ENCODE results near the gene SIAH3. TPM values are rescaled to one million over a fixed set of nuclear protein-coding genes. Genes with fewer than 3 reads are reported as not detected.

Gene SIAH3
- total and polyA plus RNA-seq, 8 donors, result 0.55 TPM; not detected in 7

DNA sequence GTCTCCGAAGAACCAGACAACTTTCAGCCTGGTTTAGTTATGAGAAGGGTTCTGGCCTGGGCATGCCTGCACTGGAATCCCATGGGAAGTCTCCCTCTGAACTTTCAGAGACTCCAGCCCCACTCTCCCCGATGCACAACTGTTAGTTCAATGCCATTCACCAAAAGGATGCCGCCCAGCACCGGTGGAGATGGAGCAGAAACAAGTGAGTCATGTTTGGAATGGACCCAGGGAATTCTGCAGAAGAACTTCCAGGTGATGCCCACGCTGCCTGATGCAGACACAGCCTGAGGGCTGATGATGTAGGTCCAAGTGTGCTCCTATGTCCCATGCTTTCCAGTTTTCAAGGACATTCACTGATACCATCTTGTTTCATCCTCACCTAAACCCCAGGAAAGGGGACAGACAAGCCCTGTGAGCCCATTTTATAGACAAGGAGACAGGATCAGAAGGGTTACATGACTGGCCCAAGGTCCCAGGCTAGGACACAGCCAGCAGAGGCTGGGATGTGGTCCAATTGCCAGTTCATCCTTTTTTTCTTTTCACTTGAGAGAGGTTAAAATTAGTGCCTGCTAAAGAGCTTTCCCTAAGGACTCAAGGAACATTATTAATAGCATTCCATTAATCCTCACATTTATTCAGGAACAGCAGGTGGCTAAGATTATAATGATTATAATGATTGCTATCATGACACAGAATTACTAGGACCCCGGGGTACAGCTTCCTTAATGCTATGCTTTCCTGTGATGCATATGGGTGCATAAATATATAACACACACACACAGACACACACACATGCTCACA, 39.5 kb downstream of the SIAH3 start:
- Histone ChIP-seq H3K9me3 (no peaks in the 10 kb centered on the region), H3K27ac (no peak overlapping the region), H3K4me1 (no peaks in the 10 kb centered on the region), H3K27me3 (no peaks in the 10 kb centered on the region), H3K36me3 (no peaks in the 10 kb centered on the region), H3K4me3 (no peak overlapping the region)
- intact Hi-C loops (cut with DNase I; ENCODE audit: low total_unique reads), result no loop called here
- no peak for DNase-seq
- WGBS, 5 donors, result 77 to 86% (median 81%) methylated on average over 6 of the region's 6 CpGs
- TF ChIP-seq POLR2AphosphoS5 (IDR thresholded peaks at IDR 0.05) (no peak), POLR2A (IDR thresholded peaks at IDR 0.05) (no peak), EP300 (IDR thresholded peaks at IDR 0.05) (no peak)
- TF ChIP-seq, protein P1, sequence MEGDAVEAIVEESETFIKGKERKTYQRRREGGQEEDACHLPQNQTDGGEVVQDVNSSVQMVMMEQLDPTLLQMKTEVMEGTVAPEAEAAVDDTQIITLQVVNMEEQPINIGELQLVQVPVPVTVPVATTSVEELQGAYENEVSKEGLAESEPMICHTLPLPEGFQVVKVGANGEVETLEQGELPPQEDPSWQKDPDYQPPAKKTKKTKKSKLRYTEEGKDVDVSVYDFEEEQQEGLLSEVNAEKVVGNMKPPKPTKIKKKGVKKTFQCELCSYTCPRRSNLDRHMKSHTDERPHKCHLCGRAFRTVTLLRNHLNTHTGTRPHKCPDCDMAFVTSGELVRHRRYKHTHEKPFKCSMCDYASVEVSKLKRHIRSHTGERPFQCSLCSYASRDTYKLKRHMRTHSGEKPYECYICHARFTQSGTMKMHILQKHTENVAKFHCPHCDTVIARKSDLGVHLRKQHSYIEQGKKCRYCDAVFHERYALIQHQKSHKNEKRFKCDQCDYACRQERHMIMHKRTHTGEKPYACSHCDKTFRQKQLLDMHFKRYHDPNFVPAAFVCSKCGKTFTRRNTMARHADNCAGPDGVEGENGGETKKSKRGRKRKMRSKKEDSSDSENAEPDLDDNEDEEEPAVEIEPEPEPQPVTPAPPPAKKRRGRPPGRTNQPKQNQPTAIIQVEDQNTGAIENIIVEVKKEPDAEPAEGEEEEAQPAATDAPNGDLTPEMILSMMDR (IDR thresholded peaks at IDR 0.05), result no peak

DNA sequence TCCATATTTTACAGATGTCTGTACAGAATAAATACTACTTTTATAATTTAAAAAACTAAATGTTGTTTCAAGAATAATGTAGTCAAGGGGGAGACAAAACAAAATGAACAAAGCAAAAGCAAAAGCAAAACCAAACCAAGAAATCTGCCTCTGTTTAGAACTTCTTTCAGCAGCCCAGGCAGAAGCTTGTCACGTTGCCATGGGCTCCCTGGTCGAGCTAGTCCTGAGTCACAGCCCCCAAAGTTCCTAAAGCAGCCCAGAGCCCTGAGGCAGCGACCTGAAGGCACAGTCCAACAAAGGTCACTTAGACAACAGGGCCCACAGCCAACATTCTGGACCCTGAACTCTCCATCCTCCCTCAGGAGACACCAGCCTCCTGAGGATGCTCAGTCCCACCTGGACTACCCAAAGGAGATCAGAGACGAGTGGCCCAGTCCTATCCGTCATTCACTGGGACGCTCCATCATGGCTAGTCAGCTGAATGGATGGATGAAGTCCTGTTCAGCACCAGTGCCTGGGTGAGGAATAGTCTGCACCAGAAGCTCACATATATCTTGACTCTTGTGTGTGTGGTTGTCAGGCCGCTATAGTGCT, 41.7 kb downstream of the SIAH3 start:
- Histone ChIP-seq H3K4me3 (no peak overlapping the region), H3K27me3 (no peaks in the 10 kb centered on the region), H3K27ac (no peak overlapping the region), H3K9me3 (peaks cover 0 to 3% (median 0%) of the 10 kb centered on the region in 4 donors), H3K4me1 (no peaks in the 10 kb centered on the region), H3K36me3 (no peaks in the 10 kb centered on the region)
- WGBS, 5 donors, result 53 to 73% (median 68%) methylated on average over 7 of the region's 7 CpGs
- intact Hi-C loops (cut with DNase I; ENCODE audit: low total_unique reads), result no loop called here
- DNase-seq, result no peak
- TF ChIP-seq POLR2AphosphoS5 (IDR thresholded peaks at IDR 0.05), result no peak
- TF ChIP-seq EP300 (IDR thresholded peaks at IDR 0.05), result no peak
- no peak for TF ChIP-seq POLR2A (IDR thresholded peaks at IDR 0.05)
- TF ChIP-seq, protein P1 (IDR thresholded peaks at IDR 0.05), result no peak

DNA sequence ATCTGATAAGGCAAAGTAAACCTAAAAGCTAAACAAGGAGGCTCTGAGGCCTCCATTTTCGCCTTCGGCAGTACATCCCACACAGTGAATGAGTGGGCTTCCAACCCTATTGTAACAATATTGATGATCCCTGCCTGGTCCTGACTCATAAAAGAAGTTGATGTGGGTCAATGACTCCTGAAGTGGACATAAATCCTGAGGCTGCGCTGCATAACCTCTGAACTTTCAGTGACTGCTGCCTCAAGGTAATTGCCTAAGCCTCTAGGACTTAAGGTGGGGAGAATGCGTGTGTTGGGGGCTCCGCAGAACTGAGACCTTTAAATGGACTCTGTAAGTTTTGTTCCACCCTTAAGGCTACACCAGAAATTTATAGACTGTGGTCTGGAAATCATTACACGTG, 42.6 kb downstream of the SIAH3 start:
- Histone ChIP-seq H3K9me3 (peaks cover 0 to 3% (median 0%) of the 10 kb centered on the region in 4 donors), H3K36me3 (no peaks in the 10 kb centered on the region), H3K27me3 (no peaks in the 10 kb centered on the region), H3K27ac (no peak overlapping the region), H3K4me1 (no peaks in the 10 kb centered on the region), H3K4me3 (no peak overlapping the region)
- TF ChIP-seq EP300 (IDR thresholded peaks at IDR 0.05) (no peak), POLR2AphosphoS5 (IDR thresholded peaks at IDR 0.05) (no peak), POLR2A (IDR thresholded peaks at IDR 0.05) (no peak)
- TF ChIP-seq, protein P1 (IDR thresholded peaks at IDR 0.05), result no peak
- 85 to 93% (median 90%) methylated on average over 6 of the region's 6 CpGs for WGBS, 5 donors
- intact Hi-C loops (cut with DNase I; ENCODE audit: low total_unique reads), result no loop called here
- no peak for DNase-seq

DNA sequence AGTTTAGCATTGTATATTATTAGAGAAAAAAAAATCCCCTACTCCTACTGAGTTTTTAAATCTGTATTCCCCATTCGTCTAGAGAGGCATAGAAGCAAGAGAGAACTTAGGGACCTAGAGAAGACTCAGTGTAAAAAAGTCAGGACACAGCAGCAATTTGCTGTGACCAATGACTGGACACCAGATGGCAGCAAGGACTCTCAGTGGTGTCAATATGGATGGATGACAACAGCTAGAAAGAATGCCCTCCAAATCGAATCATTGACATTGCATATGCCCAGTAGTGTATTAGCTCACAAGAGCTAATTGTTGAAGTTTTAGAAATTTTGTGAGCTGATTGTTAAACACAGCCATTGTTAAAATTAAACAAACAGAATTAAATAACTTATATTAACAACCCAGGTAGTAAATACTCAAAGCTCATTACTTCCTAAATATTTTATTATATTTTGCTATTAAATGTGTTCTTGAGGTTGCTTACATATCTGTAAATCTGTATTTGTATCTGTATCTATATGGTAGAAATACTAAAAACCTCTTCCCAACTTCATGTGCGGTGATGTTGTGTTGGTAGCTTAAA, 43.9 kb downstream of the SIAH3 start:
- no peaks in the 10 kb centered on the region for H3K36me3 ChIP-seq
- TF ChIP-seq POLR2AphosphoS5 (IDR thresholded peaks at IDR 0.05) (peak in 1 of 3 donors; percentile 16), EP300 (IDR thresholded peaks at IDR 0.05) (no peak), POLR2A (IDR thresholded peaks at IDR 0.05) (no peak)
- TF ChIP-seq, protein P1 (IDR thresholded peaks at IDR 0.05), result peak in 4 of 7 experiments; percentile 15 to 55 (median 28)
- intact Hi-C loops (cut with DNase I; ENCODE audit: low total_unique reads), result no loop called here
- no peak overlapping the region for H3K27ac ChIP-seq
- H3K9me3 ChIP-seq, result peaks cover 0 to 3% (median 0%) of the 10 kb centered on the region in 4 donors
- peak; percentile 33 to 67 for DNase-seq
- WGBS, 5 donors, result 19 to 52% (median 42%) methylated on average over 3 of the region's 3 CpGs
- no peaks in the 10 kb centered on the region for H3K27me3 ChIP-seq
- no peak overlapping the region for H3K4me3 ChIP-seq
- H3K4me1 ChIP-seq, result no peaks in the 10 kb centered on the region
